GM19467 (cell line): Measurements from ENCODE around the gene IGSF9B.

Experiments
- ATAC-seq: cut with Tn5 transposase; IDR thresholded peaks from one replicate; pipeline ENCODE4 v1.9.1; 2021; ENCODE audit warnings: mild to moderate bottlenecking, moderate library complexity; ENCODE audit not compliant: unreplicated experiment

IGSF9B gene

GRCh38 chr11:133903875-133904817 lies 52.6 kb downstream of the IGSF9B start:
- ATAC-seq: no peak

- ATAC-seq: no peak
These were observed 53.7 kb downstream of the IGSF9B start for GRCh38 chr11:133903056-133903455.

- no peak for ATAC-seq
These were observed 54.3 kb downstream of the IGSF9B start for GRCh38 chr11:133902506-133902905.

GRCh38 chr11:133901999-133902398 lies 54.8 kb downstream of the IGSF9B start:
- no peak for ATAC-seq

GRCh38 chr11:133901316-133901715 lies 55.5 kb downstream of the IGSF9B start:
- ATAC-seq: no peak

GRCh38 chr11:133900176-133901105 lies 56.3 kb downstream of the IGSF9B start:
- no peak for ATAC-seq

GRCh38 chr11:133898770-133899115 lies 58.0 kb downstream of the IGSF9B start:
- ATAC-seq: no peak

- ATAC-seq: no peak
These were observed 58.6 kb downstream of the IGSF9B start for GRCh38 chr11:133898031-133898769.

- no peak for ATAC-seq
These were observed 59.5 kb downstream of the IGSF9B start for GRCh38 chr11:133897331-133897650.

- no peak for ATAC-seq
These were observed 60.0 kb downstream of the IGSF9B start for GRCh38 chr11:133896642-133897330.

- no peak for ATAC-seq
These were observed 60.7 kb downstream of the IGSF9B start for GRCh38 chr11:133896028-133896427.

- no peak for ATAC-seq
These were observed 61.2 kb downstream of the IGSF9B start for GRCh38 chr11:133895551-133895950.

- no peak for ATAC-seq
These were observed 61.7 kb downstream of the IGSF9B start for GRCh38 chr11:133895061-133895479.

GRCh38 chr11:133893381-133893780 lies 63.4 kb downstream of the IGSF9B start:
- no peak for ATAC-seq

- no peak for ATAC-seq
These were observed 64.0 kb downstream of the IGSF9B start for GRCh38 chr11:133892584-133893380.

GRCh38 chr11:133892126-133892525 lies 64.6 kb downstream of the IGSF9B start:
- no peak for ATAC-seq

GRCh38 chr11:133889893-133890292 lies 66.9 kb downstream of the IGSF9B start:
- ATAC-seq: no peak

GRCh38 chr11:133889188-133889587 lies 67.6 kb downstream of the IGSF9B start:
- ATAC-seq: no peak

- ATAC-seq: no peak
These were observed 69.0 kb downstream of the IGSF9B start for GRCh38 chr11:133887692-133888332.
